Esophagus muscularis mucosa (tissue), 3 donors: Measurements from ENCODE around the gene RAB14.
"Not testable (repeated sequence)": the region's sequence is repeated elsewhere in the genome, so short reads cannot be mapped to it uniquely, and the experiment has no call there.

Source experiments
- POLR2A ChIP-seq: fragments of 450-650 bp; IDR thresholded peaks from one replicate; pipeline ENCODE4 v1.6.1; 2017; ENCODE audit warnings: antibody characterized with exemption, moderate library complexity, mild to moderate bottlenecking, low read depth
- POLR2AphosphoS5 ChIP-seq, 2 donors: sonication (generic); formaldehyde crosslinking; IDR thresholded peaks; one replicate each; pipeline ENCODE4 v1.6.1; 2017; ENCODE audit warnings: antibody characterized with exemption in 2 of 2
- TF ChIP-seq, protein P1 (sequence below), 3 experiments: fragments of 200-600 bp in 2 of 3; fragments of 450-650 bp in 1 of 3; sonication (generic) in 2 of 3; IDR thresholded peaks; one replicate each; pipeline ENCODE4 v1.5.1; 2017 to 2019; ENCODE audit warnings: antibody characterized with exemption in 3 of 3, mild to moderate bottlenecking in 2 of 3, moderate library complexity in 1 of 3

DNA sequence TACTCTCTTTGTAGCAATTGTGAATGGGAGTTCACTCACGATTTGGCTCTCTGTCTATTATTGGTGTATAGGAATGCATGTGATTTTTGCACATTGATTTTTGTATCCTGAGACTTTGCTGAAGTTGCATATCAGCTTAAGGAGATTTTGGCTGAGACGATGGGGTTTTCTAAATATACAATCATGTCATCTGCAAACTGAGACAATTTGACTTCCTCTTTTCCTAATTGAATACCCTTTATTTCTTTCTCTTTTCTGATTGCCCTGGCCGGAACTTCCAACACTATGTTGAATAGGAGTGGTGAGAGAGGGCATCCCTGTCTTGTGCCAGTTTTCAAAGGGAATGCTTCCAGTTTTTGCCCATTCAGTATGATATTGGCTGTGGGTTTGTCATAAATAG, 72.3 kb downstream of the RAB14 start:
- not testable (repeated sequence) for TF ChIP-seq POLR2A; POLR2AphosphoS5 (IDR thresholded peaks at IDR 0.05)
- TF ChIP-seq, protein P1, sequence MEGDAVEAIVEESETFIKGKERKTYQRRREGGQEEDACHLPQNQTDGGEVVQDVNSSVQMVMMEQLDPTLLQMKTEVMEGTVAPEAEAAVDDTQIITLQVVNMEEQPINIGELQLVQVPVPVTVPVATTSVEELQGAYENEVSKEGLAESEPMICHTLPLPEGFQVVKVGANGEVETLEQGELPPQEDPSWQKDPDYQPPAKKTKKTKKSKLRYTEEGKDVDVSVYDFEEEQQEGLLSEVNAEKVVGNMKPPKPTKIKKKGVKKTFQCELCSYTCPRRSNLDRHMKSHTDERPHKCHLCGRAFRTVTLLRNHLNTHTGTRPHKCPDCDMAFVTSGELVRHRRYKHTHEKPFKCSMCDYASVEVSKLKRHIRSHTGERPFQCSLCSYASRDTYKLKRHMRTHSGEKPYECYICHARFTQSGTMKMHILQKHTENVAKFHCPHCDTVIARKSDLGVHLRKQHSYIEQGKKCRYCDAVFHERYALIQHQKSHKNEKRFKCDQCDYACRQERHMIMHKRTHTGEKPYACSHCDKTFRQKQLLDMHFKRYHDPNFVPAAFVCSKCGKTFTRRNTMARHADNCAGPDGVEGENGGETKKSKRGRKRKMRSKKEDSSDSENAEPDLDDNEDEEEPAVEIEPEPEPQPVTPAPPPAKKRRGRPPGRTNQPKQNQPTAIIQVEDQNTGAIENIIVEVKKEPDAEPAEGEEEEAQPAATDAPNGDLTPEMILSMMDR (IDR thresholded peaks at IDR 0.05), result not testable (repeated sequence)
